ENCODE measurements around the gene CMKLR1.

Gene CMKLR1

GRCh38 chr12:108335349-108336119 lies 3.6 kb downstream of the CMKLR1 start:
- no peak for DNase-seq (ENCODE audit: low read depth)

- DNase-seq (ENCODE audit: low read depth): no peak
Measured at GRCh38 chr12:108333898-108334699, 5.0 kb downstream of the CMKLR1 start.

DNA sequence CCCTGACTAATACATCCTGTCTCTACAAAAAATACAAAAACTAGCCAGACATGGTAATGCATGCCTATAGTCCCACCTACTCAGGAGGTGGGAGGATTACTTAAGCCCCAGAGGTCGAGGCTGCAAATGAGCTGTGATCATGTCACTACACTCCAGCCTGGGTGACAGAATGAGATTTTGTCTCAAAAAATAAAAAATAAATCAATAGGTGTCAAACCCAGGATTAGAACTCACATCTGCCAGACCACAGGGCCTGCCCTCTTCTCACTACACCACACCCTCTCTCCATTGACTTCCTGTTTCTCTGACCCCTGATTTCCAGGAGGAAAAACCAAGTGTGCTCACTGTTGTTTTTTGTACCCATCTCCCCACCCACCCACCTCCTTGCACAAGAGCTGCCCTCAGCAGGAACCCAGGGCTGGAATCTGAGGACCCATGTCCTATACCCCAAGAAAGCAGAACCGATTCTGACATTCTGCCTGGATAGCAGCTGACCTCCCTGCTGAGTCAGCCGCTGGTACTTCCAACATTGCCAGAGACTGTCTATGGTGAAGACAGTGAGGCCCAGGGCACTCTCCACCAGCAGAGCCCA lies 6.2 kb downstream of the CMKLR1 start:
- no peak for DNase-seq (ENCODE audit: low read depth)

DNA sequence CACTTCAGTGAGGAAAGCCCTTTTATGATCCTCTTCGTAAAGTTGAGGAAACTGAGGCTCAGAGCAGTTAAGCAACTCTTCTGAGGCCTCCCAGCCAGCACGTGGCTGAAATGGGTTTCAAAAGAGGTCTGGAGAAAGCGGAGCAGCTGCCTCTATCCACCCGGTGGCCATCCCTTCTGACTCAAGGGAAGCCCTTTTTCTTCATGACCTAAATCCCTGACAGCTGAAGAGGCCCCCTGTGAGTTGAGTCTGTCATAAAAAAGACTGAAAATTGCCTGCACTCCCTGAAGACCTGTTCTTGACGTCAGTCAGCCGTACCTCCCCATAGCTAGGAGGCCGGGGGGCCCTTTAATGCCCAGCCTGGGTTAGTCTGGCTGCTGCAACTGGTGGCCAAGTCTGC lies 10.7 kb downstream of the CMKLR1 start:
- no peak for DNase-seq (ENCODE audit: low read depth)

- DNase-seq (ENCODE audit: low read depth): no peak
Measured at GRCh38 chr12:108327621-108328344, 11.3 kb downstream of the CMKLR1 start.

DNA sequence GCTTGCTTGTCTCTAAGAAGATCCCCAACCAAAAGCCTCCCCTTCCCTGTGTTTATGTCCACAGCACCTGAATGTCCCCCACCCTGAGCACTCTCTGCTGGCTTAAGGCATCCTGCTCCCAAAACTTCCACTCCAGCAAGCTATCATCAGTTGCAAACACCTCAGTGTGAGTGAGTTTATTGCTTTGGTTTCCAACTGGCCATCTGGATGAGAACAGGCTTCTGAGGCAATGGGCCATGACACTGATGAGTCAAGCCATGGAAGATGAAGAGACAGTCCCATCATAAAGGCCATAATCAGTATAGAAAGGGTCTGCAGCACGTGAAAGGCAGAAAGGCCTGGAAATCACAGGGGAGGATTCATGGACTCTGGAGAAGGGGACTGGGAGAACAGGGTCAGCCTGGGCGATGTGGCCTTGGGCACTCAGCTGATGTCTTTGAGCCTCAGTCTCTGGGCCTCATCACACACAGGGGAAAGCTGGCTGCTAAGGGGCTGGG lies 12.8 kb downstream of the CMKLR1 start:
- no peak for DNase-seq (ENCODE audit: low read depth)

- DNase-seq (ENCODE audit: low read depth): no peak
Measured at GRCh38 chr12:108325549-108325948, 13.6 kb downstream of the CMKLR1 start.

DNA sequence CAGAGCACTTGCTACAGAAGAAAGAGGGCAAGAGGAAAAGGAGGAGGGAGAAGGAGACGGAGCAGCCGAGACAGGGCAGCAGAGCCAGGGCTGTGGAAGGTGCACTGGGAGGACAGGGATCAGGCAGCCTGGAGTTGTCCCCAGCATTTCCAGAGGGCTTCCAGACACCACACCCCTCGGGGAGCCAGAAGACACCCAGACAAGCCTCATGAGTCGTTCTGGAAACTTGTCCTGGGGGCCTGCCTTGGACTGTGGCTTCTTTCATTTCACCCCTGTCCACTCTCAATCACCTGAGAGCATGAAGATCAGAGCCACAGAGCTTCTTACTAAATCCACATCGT lies 14.1 kb downstream of the CMKLR1 start:
- no peak for DNase-seq (ENCODE audit: low read depth)

DNA sequence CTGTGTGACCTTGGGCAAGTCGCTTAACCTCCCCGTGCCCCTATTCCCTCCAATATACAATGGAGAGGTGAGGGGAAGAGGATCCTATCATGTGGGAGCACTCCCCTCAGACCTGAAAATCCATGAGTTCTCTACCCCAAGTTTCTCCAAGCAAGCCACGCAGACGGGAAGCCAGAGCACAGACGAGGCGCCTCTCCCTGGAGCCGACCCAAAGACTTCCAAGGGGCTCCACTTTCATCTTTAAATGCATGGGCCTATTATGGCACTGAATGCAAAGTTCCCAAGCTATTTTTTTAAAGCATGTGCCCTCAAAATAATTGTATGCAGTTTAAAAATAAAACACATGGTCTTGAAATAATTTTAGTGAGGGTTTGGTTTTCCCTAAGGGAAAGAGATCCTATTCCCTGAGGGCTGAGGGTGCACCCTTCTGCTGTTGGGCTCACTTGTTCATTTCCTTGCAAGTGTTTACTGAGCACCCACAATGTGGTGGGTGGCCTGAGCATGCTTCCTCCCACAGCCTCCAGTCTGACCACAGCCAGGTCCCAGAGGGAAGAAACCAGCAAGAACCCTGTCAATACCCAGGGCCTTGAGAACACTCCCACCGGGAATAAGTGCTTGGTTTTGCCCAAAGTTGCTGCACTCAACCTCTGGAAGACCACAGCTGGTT lies 14.6 kb downstream of the CMKLR1 start:
- DNase-seq (ENCODE audit: low read depth): no peak

DNA sequence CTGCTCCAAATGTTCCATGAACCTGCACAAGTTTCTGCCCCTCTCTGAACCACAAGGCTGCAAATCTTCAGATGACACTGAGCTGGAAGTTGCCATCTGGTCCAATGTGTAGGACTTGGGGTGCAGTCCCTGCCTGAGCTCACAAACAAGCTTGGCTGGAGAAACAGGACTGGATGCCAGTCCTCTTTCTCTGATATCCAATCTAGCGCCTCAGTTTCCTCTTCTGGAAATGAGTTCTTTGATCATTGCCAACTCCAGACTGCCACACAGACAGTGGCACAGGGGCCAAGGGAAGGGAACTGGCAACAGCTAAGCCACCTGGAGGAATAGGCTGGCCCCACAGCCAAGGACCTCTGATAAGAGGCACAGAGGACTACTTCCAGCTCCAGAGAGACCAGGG lies 15.5 kb downstream of the CMKLR1 start:
- DNase-seq (ENCODE audit: low read depth): no peak

GRCh38 chr12:108322998-108323397 lies 16.1 kb downstream of the CMKLR1 start:
- no peak for DNase-seq (ENCODE audit: low read depth)

- DNase-seq (ENCODE audit: low read depth): no peak
Measured at GRCh38 chr12:108321688-108322087, 17.4 kb downstream of the CMKLR1 start.

DNA sequence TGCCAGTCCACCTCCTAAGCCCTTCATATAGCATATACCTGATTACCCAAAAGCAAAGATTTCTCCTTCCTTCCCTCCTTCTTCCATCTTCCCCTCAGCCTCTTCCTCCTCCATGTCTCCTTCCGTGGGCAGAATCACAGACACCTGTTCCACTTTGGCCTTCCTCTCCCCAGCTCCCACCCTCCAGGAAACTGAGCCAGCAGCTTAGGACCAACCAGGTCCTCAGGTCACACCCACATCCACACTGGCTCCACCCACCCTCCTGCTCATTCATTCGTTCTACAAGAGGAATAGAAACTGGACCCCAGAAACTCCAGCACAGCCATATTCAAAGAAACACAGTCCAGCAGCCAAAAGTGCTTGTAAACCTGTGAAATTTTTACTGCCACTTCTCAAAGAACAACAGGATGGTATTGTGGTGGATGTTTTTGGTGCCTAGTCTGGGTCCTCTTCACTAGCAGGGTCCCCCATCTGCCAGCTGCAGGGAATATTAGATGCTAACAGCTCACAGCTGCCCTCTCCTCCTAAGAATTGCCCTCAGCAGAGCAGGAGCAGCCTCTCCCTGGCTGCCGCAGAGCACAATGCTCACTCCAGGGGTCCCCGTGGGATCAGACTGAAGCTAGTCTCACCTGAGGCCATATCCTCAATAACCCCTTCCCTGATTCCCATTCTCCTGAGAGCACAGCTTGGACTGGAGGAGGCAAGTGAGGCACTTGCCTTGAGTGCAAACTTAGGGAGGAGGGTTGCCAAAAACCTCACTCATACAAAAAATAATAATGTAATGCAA lies 18.4 kb downstream of the CMKLR1 start:
- no peak for DNase-seq (ENCODE audit: low read depth)

DNA sequence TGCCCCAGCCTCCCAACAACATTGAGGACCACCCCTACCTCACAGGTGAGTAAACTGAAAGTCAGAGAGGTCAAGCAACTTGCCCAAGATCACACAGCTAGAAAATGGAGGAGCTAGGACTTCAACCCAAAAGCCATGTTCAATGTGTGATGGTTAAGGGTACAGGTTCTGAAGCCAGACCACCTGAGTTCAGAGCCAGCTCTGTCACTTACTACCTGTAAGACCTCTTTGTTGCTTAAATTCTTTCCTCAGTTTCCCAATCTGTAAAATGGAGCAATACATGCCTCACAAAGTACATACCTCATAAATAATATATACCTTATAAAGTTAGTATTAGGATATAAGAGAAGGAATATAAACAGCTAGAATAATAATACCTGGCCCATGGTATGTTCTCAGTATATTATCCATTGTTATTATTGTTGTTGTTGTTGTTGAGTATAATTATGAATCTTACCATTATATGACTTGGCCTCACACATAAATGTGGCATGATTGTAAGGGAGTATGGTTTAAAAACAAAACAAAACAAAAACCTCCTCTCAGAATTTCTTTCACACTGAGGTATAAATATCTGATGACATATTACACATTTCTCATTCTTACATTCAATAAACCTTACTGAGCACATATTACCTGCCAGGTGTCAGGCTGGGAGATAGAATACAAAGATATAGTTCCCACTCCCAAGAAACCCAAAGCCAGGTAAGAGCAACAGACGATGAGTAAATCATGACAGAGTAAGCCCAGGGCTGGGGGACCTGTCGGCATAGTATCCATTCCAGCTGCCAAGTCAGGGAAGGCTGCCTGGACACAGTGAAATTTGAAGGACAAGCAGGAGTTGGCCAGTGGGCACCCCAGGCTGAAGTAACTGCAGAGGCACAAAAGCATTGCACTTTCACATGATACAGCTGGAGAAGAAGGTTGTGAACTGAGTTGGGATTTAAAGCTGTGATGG lies 19.6 kb downstream of the CMKLR1 start:
- DNase-seq (ENCODE audit: low read depth): no peak

- no peak for DNase-seq (ENCODE audit: low read depth)
Measured at GRCh38 chr12:108318472-108319275, 20.4 kb downstream of the CMKLR1 start.

- DNase-seq (ENCODE audit: low read depth): no peak
Measured at GRCh38 chr12:108317308-108318234, 21.5 kb downstream of the CMKLR1 start.

- no peak for DNase-seq (ENCODE audit: low read depth)
Measured at GRCh38 chr12:108316176-108317086, 22.7 kb downstream of the CMKLR1 start.
